Activated CD4-positive, alpha-beta memory T cell treated with anti-CD3 and anti-CD28 coated beads, Interleukin-2, amount 10 ng/mL, durations not matched to agents 7 days and 5 days (primary cell): ENCODE results near the gene ZDHHC22. TPM values are rescaled to one million over a fixed set of nuclear protein-coding genes. Genes with fewer than 3 reads are reported as not detected.

ENCODE experiments used
- CTCF ChIA-PET: fragments of 350-600 bp; sonication (Branson Sonifier 250); formaldehyde crosslinking; loops from one replicate; lab custom pipeline; 2021; ENCODE audit warnings: antibody characterized with exemption, inconsistent platforms; lab: Charles Lee
- POLR2A ChIA-PET: fragments of 350-600 bp; sonication (Branson Sonifier 250); formaldehyde crosslinking; loops from one replicate; lab custom pipeline; 2021; ENCODE audit warnings: antibody characterized with exemption; lab: Charles Lee
- DNase-seq: peaks from one replicate; pipeline ENCODE4 v3.0.0-alpha.2; 2020
- H3K27ac Mint-ChIP-seq: one replicate; pipeline ENCODE4 v1.8.0; 2021; ENCODE audit warnings: mild to moderate bottlenecking, mixed read lengths
- H3K27me3 Mint-ChIP-seq: one replicate; pipeline ENCODE4 v1.8.0; 2021; ENCODE audit warnings: mixed read lengths
- H3K36me3 Mint-ChIP-seq: one replicate; pipeline ENCODE4 v1.8.0; 2021; ENCODE audit warnings: low read depth, mixed read lengths
- H3K4me1 Mint-ChIP-seq: one replicate; pipeline ENCODE4 v1.8.0; 2021; ENCODE audit warnings: mixed read lengths
- H3K4me3 Mint-ChIP-seq: one replicate; pipeline ENCODE4 v1.8.0; 2021; ENCODE audit warnings: mild to moderate bottlenecking, mixed read lengths
- H3K9me3 Mint-ChIP-seq: one replicate; pipeline ENCODE4 v1.8.0; 2021; ENCODE audit warnings: mixed read lengths
- total RNA-seq, 2 experiments: library from RNA; stranded (reverse); gene quantifications; one replicate each; pipeline ENCODE4 v1.2.3, GENCODE V29; 2021

ZDHHC22 gene
- total RNA-seq, 2 experiments from 2014 or later, result not detected

- CTCF ChIA-PET, result interaction anchor here (0.8 to 1.9 kb wide), 5 partner anchors 10 to 210 kb away, joined by 3 to 7 read pairs (median 4); no protein-coding TSS in a partner anchor
Measured at GRCh38 chr14:77105145-77105939, 36.2 kb downstream of the ZDHHC22 start.

DNA sequence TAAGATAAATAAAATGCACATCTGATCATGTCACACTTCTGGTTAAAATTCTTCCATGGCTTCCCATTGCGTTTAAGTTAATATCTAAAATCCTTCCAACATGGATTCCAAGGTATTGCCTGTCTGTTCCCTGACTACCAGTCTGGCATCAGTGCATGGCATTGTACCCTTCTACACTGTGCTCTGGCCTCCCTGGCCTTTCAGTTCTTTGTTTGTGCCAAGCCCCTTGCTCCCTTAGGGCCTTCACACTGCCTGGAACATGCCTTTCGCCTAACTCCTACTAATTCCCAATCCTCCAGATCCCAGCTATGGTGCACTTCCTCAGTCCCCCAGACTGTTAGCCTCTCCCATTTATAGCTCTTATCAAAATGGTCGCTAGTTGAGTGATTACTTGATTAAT lies 37.2 kb downstream of the ZDHHC22 start:
- no peak overlapping the region for H3K4me3 Mint-ChIP-seq
- DNase-seq, result no peak
- H3K36me3 Mint-ChIP-seq, result peaks cover 19% of the 10 kb centered on the region
- CTCF ChIA-PET, result interaction anchor here (0.8 to 1.9 kb wide), 5 partner anchors 9 to 232 kb away, joined by 3 to 7 read pairs (median 3); no protein-coding TSS in a partner anchor
- no peaks in the 10 kb centered on the region for H3K9me3 Mint-ChIP-seq
- H3K27me3 Mint-ChIP-seq, result no peaks in the 10 kb centered on the region
- peaks cover 9% of the 10 kb centered on the region for H3K4me1 Mint-ChIP-seq
- H3K27ac Mint-ChIP-seq, result no peak overlapping the region
- POLR2A ChIA-PET, result interaction anchor here (0.9 kb wide), 1 partner anchor 24 kb away, joined by 3 read pairs; no protein-coding TSS in a partner anchor

More at GRCh38 chr14:77105145-77105939, 36.2 kb downstream of the ZDHHC22 start:
- H3K27me3 Mint-ChIP-seq, result no peaks in the 10 kb centered on the region
- DNase-seq, result no peak
- no peak overlapping the region for H3K27ac Mint-ChIP-seq
- H3K4me3 Mint-ChIP-seq, result no peak overlapping the region
- POLR2A ChIA-PET, result interaction anchor here (0.9 kb wide), 1 partner anchor 23 kb away, joined by 3 read pairs; no protein-coding TSS in a partner anchor
- peaks cover 4% of the 10 kb centered on the region for H3K4me1 Mint-ChIP-seq
- H3K36me3 Mint-ChIP-seq, result peaks cover 19% of the 10 kb centered on the region
- no peaks in the 10 kb centered on the region for H3K9me3 Mint-ChIP-seq

DNA sequence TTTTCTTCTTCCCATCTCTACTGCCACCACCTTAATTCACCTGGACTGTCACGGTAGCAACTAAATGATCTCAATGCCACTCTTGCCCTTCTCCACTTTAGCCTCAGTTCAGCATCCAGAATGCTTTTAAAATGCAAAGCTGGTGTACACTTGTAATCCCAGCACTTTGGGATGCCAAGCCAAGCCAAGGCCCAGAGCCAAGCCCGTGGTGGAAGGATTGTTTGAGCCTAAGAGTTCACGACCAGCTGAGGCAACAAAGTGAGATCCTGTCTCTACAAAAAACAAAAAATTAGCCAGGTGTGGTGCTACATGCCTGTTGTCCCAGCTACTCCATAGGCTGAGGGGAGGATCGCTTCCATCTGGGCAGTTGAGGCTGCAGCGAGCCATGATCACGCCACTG lies 37.6 kb downstream of the ZDHHC22 start:
- ChIA-PET POLR2A (interaction anchor here (0.9 kb wide), 1 partner anchor 24 kb away, joined by 3 read pairs; no protein-coding TSS in a partner anchor), CTCF (interaction anchor here (0.8 to 1.9 kb wide), 2 partner anchors 212 to 232 kb away, joined by 3 to 5 read pairs; no protein-coding TSS in a partner anchor)
- H3K36me3 Mint-ChIP-seq, result peaks cover 18% of the 10 kb centered on the region
- no peaks in the 10 kb centered on the region for H3K27me3 Mint-ChIP-seq
- no peak for DNase-seq
- H3K9me3 Mint-ChIP-seq, result no peaks in the 10 kb centered on the region
- H3K27ac Mint-ChIP-seq, result no peak overlapping the region
- H3K4me1 Mint-ChIP-seq, result peaks cover 13% of the 10 kb centered on the region
- H3K4me3 Mint-ChIP-seq, result no peak overlapping the region

DNA sequence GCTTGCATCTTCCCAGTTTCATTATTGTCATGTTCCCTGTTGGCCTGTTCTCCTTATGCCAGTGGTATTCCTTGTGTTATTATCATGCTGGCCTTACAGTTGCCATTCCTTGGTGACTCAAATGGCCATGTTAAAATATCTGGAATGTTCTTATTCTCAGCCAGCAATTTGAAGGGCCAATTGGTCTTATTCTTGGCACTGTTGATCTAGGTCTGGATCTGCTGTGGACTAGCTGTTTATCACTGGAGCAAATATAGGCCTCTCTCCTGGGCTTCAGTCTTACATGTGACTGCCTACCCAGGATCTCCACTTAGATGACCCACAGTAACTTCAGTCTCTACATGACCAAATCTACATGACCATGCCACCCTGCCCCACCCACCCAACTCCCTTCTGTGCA lies 38.1 kb downstream of the ZDHHC22 start:
- no peak for DNase-seq
- no peaks in the 10 kb centered on the region for H3K9me3 Mint-ChIP-seq
- ChIA-PET POLR2A (no interaction called here), CTCF (no interaction called here)
- no peak overlapping the region for H3K27ac Mint-ChIP-seq
- H3K4me3 Mint-ChIP-seq, result no peak overlapping the region
- H3K36me3 Mint-ChIP-seq, result peaks cover 13% of the 10 kb centered on the region
- peaks cover 16% of the 10 kb centered on the region for H3K4me1 Mint-ChIP-seq
- no peaks in the 10 kb centered on the region for H3K27me3 Mint-ChIP-seq

- Mint-ChIP-seq H3K4me1 (peaks cover 20% of the 10 kb centered on the region), H3K9me3 (no peaks in the 10 kb centered on the region), H3K36me3 (peaks cover 7% of the 10 kb centered on the region), H3K27ac (no peak overlapping the region), H3K27me3 (no peaks in the 10 kb centered on the region), H3K4me3 (no peak overlapping the region)
- POLR2A ChIA-PET, result interaction anchor here (1.1 kb wide), 1 partner anchor 16 kb away, joined by 4 read pairs; no protein-coding TSS in a partner anchor
- no peak for DNase-seq
- CTCF ChIA-PET, result interaction anchor here (2.0 kb wide), 1 partner anchor 31 kb away, joined by 9 read pairs; no protein-coding TSS in a partner anchor
Measured at GRCh38 chr14:77102154-77102553, 39.4 kb downstream of the ZDHHC22 start.

DNA sequence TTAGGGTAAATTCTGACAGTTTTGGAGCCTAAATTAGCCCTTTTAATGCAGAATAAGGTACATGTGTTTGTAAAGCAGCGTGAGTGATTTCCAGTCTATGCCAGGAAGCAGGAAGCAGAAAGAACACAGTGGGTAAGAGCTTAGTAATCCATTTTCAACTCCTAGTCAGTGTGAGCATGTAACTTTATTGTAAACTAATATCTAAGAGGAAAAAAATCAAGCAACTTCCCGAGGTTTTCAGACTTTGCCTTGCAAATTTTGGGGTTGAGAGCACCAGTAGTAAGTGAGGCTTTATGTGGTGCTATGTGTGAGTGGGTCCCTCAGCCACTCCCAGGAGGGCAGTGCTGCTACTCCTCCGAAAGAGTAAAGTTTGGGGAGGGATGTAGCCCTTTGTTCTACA lies 40.6 kb downstream of the ZDHHC22 start:
- ChIA-PET CTCF (interaction anchor here (0.7 to 1.9 kb wide), 3 partner anchors 30 to 215 kb away, joined by 3 to 6 read pairs (median 4); no protein-coding TSS in a partner anchor), POLR2A (no interaction called here)
- Mint-ChIP-seq H3K36me3 (peaks cover 2% of the 10 kb centered on the region), H3K4me3 (no peak overlapping the region), H3K27me3 (no peaks in the 10 kb centered on the region), H3K4me1 (peaks cover 32% of the 10 kb centered on the region), H3K9me3 (no peaks in the 10 kb centered on the region), H3K27ac (no peak overlapping the region)
- no peak for DNase-seq

GRCh38 chr14:77099425-77100167 lies 42.0 kb downstream of the ZDHHC22 start:
- Mint-ChIP-seq H3K27ac (no peak overlapping the region), H3K4me3 (peak overlapping the region; percentile 94), H3K27me3 (no peaks in the 10 kb centered on the region), H3K36me3 (peaks cover 2% of the 10 kb centered on the region), H3K4me1 (peaks cover 37% of the 10 kb centered on the region), H3K9me3 (no peaks in the 10 kb centered on the region)
- CTCF ChIA-PET, result interaction anchor here (1.4 to 2.6 kb wide), 6 partner anchors 10 to 224 kb away, joined by 3 to 14 read pairs (median 6); no protein-coding TSS in a partner anchor
- POLR2A ChIA-PET, result interaction anchor here (1.5 to 4.3 kb wide), 3 partner anchors 19 to 24 kb away, joined by 5 to 20 read pairs (median 18); no protein-coding TSS in a partner anchor
- no peak for DNase-seq

GRCh38 chr14:77098529-77099353 lies 42.9 kb downstream of the ZDHHC22 start:
- peak; percentile 23 for DNase-seq
- no peaks in the 10 kb centered on the region for H3K9me3 Mint-ChIP-seq
- H3K27me3 Mint-ChIP-seq, result no peaks in the 10 kb centered on the region
- ChIA-PET CTCF (interaction anchor here (0.6 to 2.6 kb wide), 8 partner anchors 10 to 288 kb away, joined by 3 to 14 read pairs (median 4); no protein-coding TSS in a partner anchor), POLR2A (interaction anchor here (0.7 to 4.3 kb wide), 10 partner anchors 9 to 222 kb away, joined by 3 to 20 read pairs (median 3); partner anchors contain the start of genes GSTZ1 and POMT2)
- H3K4me1 Mint-ChIP-seq, result peaks cover 38% of the 10 kb centered on the region
- H3K27ac Mint-ChIP-seq, result peak overlapping the region; percentile 91
- H3K4me3 Mint-ChIP-seq, result peak overlapping the region; percentile 94
- H3K36me3 Mint-ChIP-seq, result peaks cover under 1% of the 10 kb centered on the region

DNA sequence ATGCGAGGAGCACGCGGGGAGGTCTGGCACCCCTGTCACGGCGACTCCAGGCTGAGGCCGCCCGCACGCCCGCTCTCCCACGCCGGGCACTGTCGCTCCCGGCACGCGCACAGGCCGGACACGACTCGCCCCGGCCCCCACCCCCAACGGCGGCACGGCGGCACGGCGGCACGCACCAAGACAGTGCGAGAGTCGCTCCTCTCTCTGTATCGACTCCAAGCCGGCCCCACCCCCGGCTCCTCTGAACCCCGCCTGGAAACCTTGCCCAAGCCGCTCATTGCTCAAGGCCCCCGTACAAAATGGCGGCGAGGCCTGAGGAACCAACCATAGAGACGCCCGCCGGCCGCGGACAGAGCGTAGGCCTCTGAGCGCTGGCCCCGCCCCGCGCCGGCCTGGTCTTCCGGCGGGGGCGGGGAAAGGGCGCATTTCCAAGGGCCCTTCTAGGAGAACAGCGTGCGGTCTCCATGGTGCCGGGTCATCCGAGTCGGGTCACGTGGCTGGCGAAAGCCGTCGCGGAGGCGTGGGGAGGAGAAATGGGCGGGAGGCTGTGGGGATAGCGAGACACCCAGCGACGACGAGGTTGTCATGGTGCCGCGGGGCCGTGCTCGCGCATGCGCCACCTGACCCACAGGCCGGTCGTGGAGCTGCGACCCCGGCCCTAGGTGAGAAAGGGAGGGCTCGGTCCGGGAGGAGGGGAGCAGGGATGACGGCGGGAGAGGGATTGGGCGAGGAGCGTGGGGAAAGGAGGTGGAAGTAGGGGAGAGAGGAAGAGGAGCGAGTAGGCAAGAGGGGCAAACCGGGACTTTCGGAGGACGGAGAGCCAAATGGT lies 43.7 kb downstream of the ZDHHC22 start, which contains the start of gene CIPC:
Gene CIPC (plus strand): TSS at position 559 of the 829 bp plus-strand sequence. CDS start 7,451 bp downstream, outside the sequence.
- Mint-ChIP-seq H3K36me3 (no peaks in the 10 kb centered on the region), H3K9me3 (no peaks in the 10 kb centered on the region), H3K27me3 (peaks cover 3% of the 10 kb centered on the region), H3K27ac (peak within 1 kb of the TSS; percentile 91), H3K4me1 (peaks cover 38% of the 10 kb centered on the region), H3K4me3 (peak within 1 kb of the TSS; percentile 94)
- DNase-seq, result peak; percentile 100
- ChIA-PET POLR2A (interaction anchor here (0.6 to 4.3 kb wide), 10 partner anchors 10 to 223 kb away, joined by 3 to 20 read pairs (median 4); partner anchors contain the start of genes GSTZ1 and POMT2), CTCF (interaction anchor here (0.6 to 9.5 kb wide), 12 partner anchors 16 to 287 kb away, joined by 3 to 145 read pairs (median 6); partner anchors contain the start of gene ANGEL1)

DNA sequence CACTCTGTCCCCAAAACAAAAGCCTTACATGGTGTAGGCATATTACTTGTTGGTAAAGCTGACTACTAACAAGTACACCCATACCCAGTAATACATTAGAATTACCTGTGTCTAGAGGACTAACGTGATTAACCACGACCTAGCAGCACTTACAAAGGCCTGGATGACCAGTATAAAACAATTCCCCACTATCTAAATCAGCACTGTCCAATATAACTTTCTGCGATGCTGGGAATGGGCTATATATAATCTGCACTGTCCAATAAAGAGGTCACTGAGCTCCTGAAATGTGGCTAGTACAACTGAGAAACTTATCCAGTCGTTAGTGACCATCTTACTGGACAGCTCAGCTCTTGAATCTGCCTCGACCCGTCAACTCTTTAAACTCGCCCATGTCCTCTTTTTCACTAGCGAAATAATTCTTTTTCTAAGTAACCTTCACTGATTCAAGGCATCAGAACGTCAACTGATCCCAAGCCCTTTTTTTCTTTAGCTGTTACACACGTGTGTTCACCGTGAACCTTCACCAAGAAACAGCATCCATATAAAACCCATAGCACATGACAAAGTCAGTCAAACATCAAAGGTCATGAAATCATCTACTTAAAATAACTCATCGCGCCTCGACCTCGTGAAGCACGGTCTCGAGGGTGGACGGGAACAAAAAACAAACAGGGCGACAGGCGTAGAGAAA lies 44.4 kb downstream of the ZDHHC22 start:
- POLR2A ChIA-PET, result interaction anchor here (0.6 to 4.3 kb wide), 7 partner anchors 16 to 224 kb away, joined by 3 to 20 read pairs (median 4); partner anchors contain the start of genes GSTZ1 and POMT2
- CTCF ChIA-PET, result interaction anchor here (0.8 to 9.5 kb wide), 10 partner anchors 11 to 387 kb away, joined by 3 to 145 read pairs (median 8); partner anchors contain the start of gene ANGEL1
- no peak for DNase-seq
- Mint-ChIP-seq H3K27ac (peak overlapping the region; percentile 91), H3K9me3 (no peaks in the 10 kb centered on the region), H3K36me3 (no peaks in the 10 kb centered on the region), H3K4me3 (peak overlapping the region; percentile 94), H3K4me1 (peaks cover 38% of the 10 kb centered on the region), H3K27me3 (peaks cover 3% of the 10 kb centered on the region)
